ENCODE data around the gene PPP4R4.

Gene PPP4R4

DNA sequence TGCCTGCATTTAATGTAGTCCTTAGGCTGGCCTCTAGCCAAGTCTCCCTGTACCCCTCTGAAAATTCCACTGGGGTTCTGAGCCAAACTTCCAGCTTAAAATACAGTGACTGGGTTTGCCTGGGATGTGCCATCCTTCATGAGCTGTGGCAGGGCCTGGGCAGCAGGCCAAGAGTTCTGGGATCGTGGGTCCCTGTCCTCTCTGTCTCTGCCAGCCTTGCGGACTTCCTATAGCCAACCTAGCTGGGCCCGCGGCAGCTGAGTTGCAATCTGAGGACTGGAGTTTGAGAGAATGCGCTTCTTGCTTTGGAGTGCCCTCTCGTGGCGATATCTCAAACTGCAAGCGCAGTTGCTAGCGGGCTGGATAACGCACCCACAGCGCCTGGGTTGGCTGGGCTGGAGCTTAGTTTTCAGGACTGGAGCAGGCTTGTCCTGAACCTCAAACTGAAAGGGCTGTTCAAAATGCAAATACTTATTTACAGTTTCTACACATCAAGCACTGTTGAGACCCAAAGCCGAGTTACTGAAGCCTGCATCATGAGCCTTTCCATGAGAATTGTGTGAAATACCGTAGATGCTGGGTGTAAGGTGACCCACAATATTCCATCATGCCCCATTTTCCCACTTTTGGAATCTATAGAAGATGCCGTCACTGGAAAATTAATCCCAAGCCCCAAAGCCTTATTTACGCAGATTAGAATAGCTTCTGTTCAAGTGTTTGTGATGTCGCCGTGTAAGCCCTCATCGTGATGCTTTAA lies 37.4 kb upstream of the PPP4R4 start:
- TF ChIP-seq GATA3 (IDR thresholded peaks at IDR 0.05; ENCODE audit: low read depth, low read length) (no peak), GATA2 (IDR thresholded peaks at IDR 0.05; ENCODE audit: low read depth, low read length) (no peak)

DNA sequence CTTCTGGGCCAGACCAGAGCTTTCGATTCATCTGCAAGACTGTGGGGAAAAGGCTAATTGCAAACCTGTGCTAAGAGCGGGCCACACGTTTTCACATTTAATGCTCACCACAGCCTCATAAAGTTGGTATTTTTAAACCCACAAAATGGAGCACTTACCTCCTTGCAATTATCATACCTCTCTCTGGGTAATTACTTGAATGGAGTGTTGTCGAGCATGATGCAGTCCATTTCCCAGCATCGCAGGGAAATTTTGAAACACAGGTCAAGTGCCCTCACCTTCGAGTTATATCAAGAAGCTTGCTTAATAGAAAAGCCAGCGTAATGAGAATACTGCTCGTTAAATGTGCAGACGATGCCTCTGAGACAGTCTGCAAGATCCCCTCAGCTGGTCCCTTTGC lies 35.9 kb upstream of the PPP4R4 start:
- TF ChIP-seq GATA3 (IDR thresholded peaks at IDR 0.05; ENCODE audit: low read depth, low read length) = no peak
- TF ChIP-seq GATA2 (IDR thresholded peaks at IDR 0.05; ENCODE audit: low read depth, low read length) = no peak

- TF ChIP-seq GATA3 (IDR thresholded peaks at IDR 0.05; ENCODE audit: low read depth, low read length) (no peak), GATA2 (IDR thresholded peaks at IDR 0.05; ENCODE audit: low read depth, low read length) (no peak)
Measured at GRCh38 chr14:94139006-94139405, 35.1 kb upstream of the PPP4R4 start.

- no peak for TF ChIP-seq GATA3 (IDR thresholded peaks at IDR 0.05; ENCODE audit: low read depth, low read length)
- no peak for TF ChIP-seq GATA2 (IDR thresholded peaks at IDR 0.05; ENCODE audit: low read depth, low read length)
Measured at GRCh38 chr14:94139421-94139820, 34.7 kb upstream of the PPP4R4 start.

DNA sequence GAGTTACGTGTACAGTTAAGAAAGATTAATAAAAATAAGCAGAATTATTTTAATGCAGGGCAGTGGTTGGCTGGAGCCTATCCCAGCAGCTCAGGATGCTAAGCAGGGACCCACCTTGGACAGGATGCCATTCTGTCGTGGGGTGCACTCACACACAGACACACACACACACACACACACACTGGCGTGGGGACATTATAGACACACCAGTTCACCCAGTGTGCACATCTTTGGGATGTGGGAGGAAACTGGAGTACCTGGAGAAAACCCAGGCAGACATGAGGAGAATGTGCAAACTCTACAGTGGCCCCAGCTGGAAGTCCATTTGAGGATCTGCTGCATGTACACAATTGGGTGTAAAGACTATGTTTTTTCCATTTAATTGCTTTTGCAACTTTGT lies 31.9 kb upstream of the PPP4R4 start:
- TF ChIP-seq GATA2 (IDR thresholded peaks at IDR 0.05; ENCODE audit: low read depth, low read length) = no peak
- TF ChIP-seq GATA3 (IDR thresholded peaks at IDR 0.05; ENCODE audit: low read depth, low read length) = no peak

DNA sequence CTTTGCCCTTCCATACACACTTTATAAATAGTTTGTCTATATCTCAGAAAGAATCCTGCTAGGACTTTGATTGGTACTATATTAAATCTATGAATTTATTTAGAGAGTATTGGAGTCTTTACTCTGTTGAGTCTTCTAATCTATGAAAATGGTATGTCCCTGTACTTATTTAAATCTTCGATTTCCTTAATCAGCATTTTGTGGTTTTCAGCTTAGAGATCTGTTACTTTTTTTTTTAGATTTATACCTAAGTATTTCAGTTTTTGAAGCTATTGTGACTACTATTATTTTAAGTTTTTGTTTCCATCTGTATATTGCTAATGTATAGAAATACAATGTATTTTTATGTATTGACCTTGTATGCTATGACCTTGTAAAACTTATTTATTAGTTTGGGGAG lies 31.3 kb upstream of the PPP4R4 start:
- no peak for TF ChIP-seq GATA3 (IDR thresholded peaks at IDR 0.05; ENCODE audit: low read depth, low read length)
- no peak for TF ChIP-seq GATA2 (IDR thresholded peaks at IDR 0.05; ENCODE audit: low read depth, low read length)

DNA sequence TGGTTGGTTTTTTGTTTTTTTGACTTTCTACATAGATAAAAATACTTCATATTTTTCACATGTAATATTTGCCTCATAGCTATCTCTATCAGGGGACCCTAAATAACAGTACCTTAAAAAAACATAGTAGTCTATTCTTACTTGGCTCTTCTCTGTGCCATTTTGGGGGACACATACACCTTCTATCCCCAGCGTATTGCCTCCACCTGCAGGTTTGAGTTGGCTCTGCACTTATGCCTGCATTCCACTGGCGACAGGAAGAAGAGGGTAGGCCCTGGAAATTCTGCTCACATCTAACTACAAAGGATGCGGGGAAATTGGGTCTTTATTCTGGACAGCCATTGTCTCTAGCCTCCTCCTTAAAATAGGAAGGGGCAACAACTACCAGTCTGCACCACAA lies 30.9 kb upstream of the PPP4R4 start:
- no peak for TF ChIP-seq GATA3 (IDR thresholded peaks at IDR 0.05; ENCODE audit: low read depth, low read length)
- no peak for TF ChIP-seq GATA2 (IDR thresholded peaks at IDR 0.05; ENCODE audit: low read depth, low read length)

GRCh38 chr14:94143711-94144110 lies 30.4 kb upstream of the PPP4R4 start:
- TF ChIP-seq GATA2 (IDR thresholded peaks at IDR 0.05; ENCODE audit: low read depth, low read length) (no peak), GATA3 (IDR thresholded peaks at IDR 0.05; ENCODE audit: low read depth, low read length) (no peak)

GRCh38 chr14:94144765-94145164 lies 29.4 kb upstream of the PPP4R4 start:
- TF ChIP-seq GATA2 (IDR thresholded peaks at IDR 0.05; ENCODE audit: low read depth, low read length) = no peak
- TF ChIP-seq GATA3 (IDR thresholded peaks at IDR 0.05; ENCODE audit: low read depth, low read length) = no peak

DNA sequence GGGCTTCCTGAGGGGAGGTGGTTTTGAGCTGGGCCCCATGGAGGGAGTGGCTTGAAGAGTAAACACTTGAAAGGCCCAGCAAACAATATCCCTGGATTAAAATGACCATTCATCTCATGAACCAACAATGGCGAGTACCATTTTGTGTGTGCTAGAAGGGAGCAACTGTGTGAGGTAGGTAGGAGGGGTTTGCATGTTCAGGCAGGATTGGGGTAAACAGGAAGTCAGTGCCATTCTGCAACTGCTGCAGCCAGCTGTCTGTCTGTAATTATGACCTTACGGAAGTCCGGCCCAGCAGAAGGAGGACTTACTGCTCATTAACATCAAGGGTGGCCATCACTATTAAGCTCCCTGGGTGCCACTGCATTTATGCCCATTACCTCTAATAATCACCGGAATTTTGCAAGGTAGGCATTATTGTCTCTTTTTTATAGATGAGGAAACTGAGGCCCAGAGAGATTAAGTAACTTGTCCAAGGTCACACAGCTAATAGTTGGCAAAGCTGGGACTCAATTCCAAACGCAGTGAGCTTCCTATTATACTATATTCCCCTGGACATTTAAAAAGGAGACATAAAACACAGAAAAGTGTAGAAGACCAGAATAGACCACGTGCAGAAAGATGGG lies 28.1 kb upstream of the PPP4R4 start:
- TF ChIP-seq GATA3 (IDR thresholded peaks at IDR 0.05; ENCODE audit: low read depth, low read length) (no peak), GATA2 (IDR thresholded peaks at IDR 0.05; ENCODE audit: low read depth, low read length) (no peak)

GRCh38 chr14:94152676-94153075 lies 21.4 kb upstream of the PPP4R4 start:
- TF ChIP-seq GATA3 (IDR thresholded peaks at IDR 0.05; ENCODE audit: low read depth, low read length) (no peak), GATA2 (IDR thresholded peaks at IDR 0.05; ENCODE audit: low read depth, low read length) (no peak)

DNA sequence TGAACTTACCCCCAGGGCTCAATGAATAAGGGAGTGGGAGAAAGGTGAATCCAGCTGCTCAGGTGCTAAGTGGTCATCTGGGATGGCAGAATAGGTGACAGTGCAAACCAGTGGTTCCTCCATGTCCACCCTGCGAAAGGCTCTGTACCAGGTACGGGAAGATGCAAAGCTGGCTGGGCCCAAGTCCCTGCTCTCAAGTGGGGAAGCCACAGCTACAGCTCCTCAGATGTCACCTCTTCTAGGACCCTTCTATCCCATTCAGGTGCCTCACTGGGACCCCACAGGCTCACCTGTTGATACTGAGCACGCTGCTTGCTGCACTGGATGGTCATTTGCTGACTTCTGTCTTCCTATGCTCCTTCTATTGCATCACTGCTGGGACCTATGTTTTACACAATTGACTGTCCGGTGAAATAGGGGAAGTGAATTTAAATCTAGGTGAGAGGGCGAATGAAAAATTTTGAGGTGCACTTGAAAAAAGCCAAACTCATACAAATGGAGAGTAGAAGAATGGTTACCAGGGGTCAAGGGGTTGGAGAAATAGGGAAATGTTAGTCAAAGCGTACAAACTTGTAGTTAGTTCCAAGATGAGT lies 20.3 kb upstream of the PPP4R4 start:
- TF ChIP-seq GATA3 (IDR thresholded peaks at IDR 0.05; ENCODE audit: low read depth, low read length) (no peak), GATA2 (IDR thresholded peaks at IDR 0.05; ENCODE audit: low read depth, low read length) (no peak)

DNA sequence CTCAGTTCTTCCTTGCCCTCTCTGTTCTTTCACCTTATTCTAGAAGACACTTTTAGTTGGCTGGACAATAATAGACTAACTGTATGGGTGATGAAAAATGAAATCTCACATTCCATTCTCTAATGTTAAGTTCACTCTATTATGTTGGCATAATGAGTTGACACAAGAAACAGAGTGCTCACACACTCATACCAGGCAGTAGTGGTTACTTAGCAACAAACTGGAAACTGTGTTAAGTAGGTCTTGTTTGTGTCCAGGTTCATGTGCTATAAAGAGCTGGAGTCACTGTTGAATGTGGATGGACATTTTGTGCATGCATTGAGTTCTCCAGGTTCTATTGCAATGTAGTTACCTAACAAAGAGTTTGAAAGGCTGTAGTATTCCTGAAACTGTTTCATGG lies 16.9 kb upstream of the PPP4R4 start:
- TF ChIP-seq GATA3 (IDR thresholded peaks at IDR 0.05; ENCODE audit: low read depth, low read length) = no peak
- no peak for TF ChIP-seq GATA2 (IDR thresholded peaks at IDR 0.05; ENCODE audit: low read depth, low read length)

- no peak for TF ChIP-seq GATA2 (IDR thresholded peaks at IDR 0.05; ENCODE audit: low read depth, low read length)
- no peak for TF ChIP-seq GATA3 (IDR thresholded peaks at IDR 0.05; ENCODE audit: low read depth, low read length)
Measured at GRCh38 chr14:94158239-94158883, 15.8 kb upstream of the PPP4R4 start.

All from SH-SY5Y (cell line).